Keratinocyte (primary cell): ENCODE results near the gene TRPV5. TPM values are rescaled to one million over a fixed set of nuclear protein-coding genes. Genes with fewer than 3 reads are reported as not detected.

Experiments used
- DNase-seq: peaks from one replicate; pipeline ENCODE4 v3.0.0-alpha.2; 2011; ENCODE audit warnings: low read depth, missing footprints, low spot score
- FAIRE-seq: peaks from 2 replicates; lab custom pipeline; 2011; peaks lifted over from hg19 to GRCh38; lab: Jason Lieb, UNC
- H2AFZ ChIP-seq: 2 replicates; pipeline ENCODE4 v1.6.0; 2012; ENCODE audit warnings: low read length, control low read depth, inconsistent platforms; ENCODE audit not compliant: control insufficient read depth
- H3K27ac ChIP-seq: 2 replicates; pipeline ENCODE4 v1.5.1; 2011; ENCODE audit warnings: low read length; ENCODE audit not compliant: control insufficient read depth, insufficient read depth
- H3K27me3 ChIP-seq: 3 replicates; pipeline ENCODE4 v1.6.0; 2011; ENCODE audit warnings: low read length; ENCODE audit not compliant: control insufficient read depth, insufficient read depth; ENCODE audit errors: extremely low read depth
- H3K36me3 ChIP-seq, 2 experiments: 2 replicates in 1 of 2; 3 replicates in 1 of 2; pipeline ENCODE4 v1.5.1; 2011; ENCODE audit warnings: low read length in 2 of 2, mild to moderate bottlenecking in 1 of 2; ENCODE audit not compliant: control insufficient read depth in 2 of 2, insufficient read depth in 2 of 2; ENCODE audit errors: extremely low read depth in 1 of 2
- H3K4me1 ChIP-seq: 3 replicates; pipeline ENCODE4 v1.5.1; 2011; ENCODE audit warnings: low read length; ENCODE audit not compliant: control insufficient read depth, insufficient read depth; ENCODE audit errors: extremely low read depth
- H3K4me2 ChIP-seq: 3 replicates; pipeline ENCODE4 v1.6.0; 2011; ENCODE audit warnings: low read depth, low read length; ENCODE audit not compliant: control insufficient read depth, insufficient read depth; ENCODE audit errors: extremely low read depth
- H3K4me3 ChIP-seq, 3 experiments: fragments of 200-600 bp in 1 of 3; sonication (generic) in 1 of 3; 2 replicates in 2 of 3; 3 replicates in 1 of 3; pipeline ENCODE4 v1.5.1; 2011 to 2016; ENCODE audit warnings: low read length in 3 of 3, mild to moderate bottlenecking in 3 of 3, control low read depth in 2 of 3, inconsistent platforms in 1 of 3, low read depth in 1 of 3, mixed read lengths in 1 of 3, mixed run types in 1 of 3, moderate library complexity in 1 of 3; ENCODE audit not compliant: control insufficient read depth in 2 of 3, insufficient read depth in 2 of 3; ENCODE audit errors: extremely low read depth in 1 of 3
- H3K79me2 ChIP-seq: 2 replicates; pipeline ENCODE4 v1.6.0; 2012; ENCODE audit warnings: low read length; ENCODE audit not compliant: control insufficient read depth, insufficient read depth
- H3K9ac ChIP-seq: 3 replicates; pipeline ENCODE4 v1.6.0; 2011; ENCODE audit warnings: low read length; ENCODE audit not compliant: control insufficient read depth, insufficient read depth; ENCODE audit errors: extremely low read depth
- H3K9me1 ChIP-seq: 3 replicates; pipeline ENCODE4 v1.6.0; 2011; ENCODE audit warnings: low read length; ENCODE audit not compliant: control insufficient read depth, insufficient read depth; ENCODE audit errors: extremely low read depth
- H3K9me3 ChIP-seq: 2 replicates; pipeline ENCODE4 v1.5.1; 2012; ENCODE audit warnings: low read depth, low read length; ENCODE audit not compliant: control insufficient read depth
- H4K20me1 ChIP-seq: 3 replicates; pipeline ENCODE4 v1.6.0; 2011; ENCODE audit warnings: low read length; ENCODE audit not compliant: control insufficient read depth, insufficient read depth; ENCODE audit errors: extremely low read depth
- EZH2 ChIP-seq: IDR thresholded peaks from one replicate; pipeline ENCODE4 v1.6.1; 2012; ENCODE audit warnings: inconsistent platforms, mild to moderate bottlenecking, low read length, moderate library complexity
- dilution Hi-C: fragments of 300-500 bp; cut with MboI; formaldehyde crosslinking; loops from one replicate; pipeline ENCODE4 v1.7.0; 2020; ENCODE audit warnings: low sequenced_read_pairs; ENCODE audit not compliant: extremely low pct_ligation_motif_present
- polyA plus RNA-seq, 5 experiments: library from polyadenylated mRNA; depleted of rRNA in 3 of 5; stranded (reverse) in 3 of 5; stranded (forward) in 1 of 5; unstranded in 1 of 5; fragments of >200 nt; gene quantifications; 1 replicate in 1 of 5; 2 replicates in 3 of 5; 3 replicates in 1 of 5; pipeline versions ENCODE4 v1.2.1 to v1.2.3, GENCODE V29; 2011 to 2012; ENCODE audit warnings: missing spikeins in 2 of 5, low read depth in 1 of 5, low replicate concordance in 1 of 5
- TF ChIP-seq, protein P1 (sequence below), 3 experiments: IDR thresholded peaks in 1 of 3; conservative IDR thresholded peaks in 1 of 3; optimal IDR thresholded peaks in 1 of 3; 2 replicates in 2 of 3; 3 replicates in 1 of 3; pipeline versions ENCODE3 to v1.5.1; 2011; ENCODE audit warnings: low read length in 3 of 3, mild to moderate bottlenecking in 3 of 3, moderate library complexity in 2 of 3, control low read depth in 1 of 3, inconsistent platforms in 1 of 3; ENCODE audit not compliant: insufficient read depth in 2 of 3; ENCODE audit errors: extremely low read depth in 1 of 3

TRPV5 gene
- polyA plus RNA-seq, 1 donor (not counting 4 experiments of a cell fraction or from before 2014, with no cell fraction given), result not detected

DNA sequence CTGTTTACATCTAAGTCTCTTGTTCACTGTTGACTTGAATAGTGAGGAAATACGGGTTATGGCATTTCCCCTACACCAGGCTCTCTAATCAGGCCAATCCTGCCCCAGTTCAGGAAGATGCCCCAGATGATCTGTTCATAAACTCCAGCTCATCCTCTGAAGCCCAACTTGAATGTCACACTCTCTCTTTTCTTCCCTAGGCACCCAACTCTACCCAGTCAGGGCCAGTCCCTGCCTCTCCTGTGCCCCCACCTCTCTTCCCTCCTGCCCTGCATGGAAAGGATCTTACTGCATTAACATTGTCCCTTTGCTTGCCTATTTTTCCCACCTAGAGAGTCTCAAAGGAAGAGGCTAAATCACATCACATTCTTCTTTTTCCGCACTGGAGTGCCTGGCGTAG is 37.4 kb downstream of the TRPV5 start:
- Histone ChIP-seq H3K4me3 (no peak overlapping the region), H2AFZ (no peak overlapping the region), H3K27ac (no peak overlapping the region), H3K36me3 (no peaks in the 10 kb centered on the region), H4K20me1 (no peaks in the 10 kb centered on the region), H3K4me1 (no peaks in the 10 kb centered on the region), H3K27me3 (peaks cover 9% of the 10 kb centered on the region), H3K79me2 (no peaks in the 10 kb centered on the region), H3K9me3 (no peaks in the 10 kb centered on the region), H3K9me1 (no peaks in the 10 kb centered on the region), H3K4me2 (no peak overlapping the region), H3K9ac (no peak overlapping the region)
- DNase-seq (no peak), FAIRE-seq (no peak)
- dilution Hi-C loops, result no loop called here
- TF ChIP-seq, protein P1, sequence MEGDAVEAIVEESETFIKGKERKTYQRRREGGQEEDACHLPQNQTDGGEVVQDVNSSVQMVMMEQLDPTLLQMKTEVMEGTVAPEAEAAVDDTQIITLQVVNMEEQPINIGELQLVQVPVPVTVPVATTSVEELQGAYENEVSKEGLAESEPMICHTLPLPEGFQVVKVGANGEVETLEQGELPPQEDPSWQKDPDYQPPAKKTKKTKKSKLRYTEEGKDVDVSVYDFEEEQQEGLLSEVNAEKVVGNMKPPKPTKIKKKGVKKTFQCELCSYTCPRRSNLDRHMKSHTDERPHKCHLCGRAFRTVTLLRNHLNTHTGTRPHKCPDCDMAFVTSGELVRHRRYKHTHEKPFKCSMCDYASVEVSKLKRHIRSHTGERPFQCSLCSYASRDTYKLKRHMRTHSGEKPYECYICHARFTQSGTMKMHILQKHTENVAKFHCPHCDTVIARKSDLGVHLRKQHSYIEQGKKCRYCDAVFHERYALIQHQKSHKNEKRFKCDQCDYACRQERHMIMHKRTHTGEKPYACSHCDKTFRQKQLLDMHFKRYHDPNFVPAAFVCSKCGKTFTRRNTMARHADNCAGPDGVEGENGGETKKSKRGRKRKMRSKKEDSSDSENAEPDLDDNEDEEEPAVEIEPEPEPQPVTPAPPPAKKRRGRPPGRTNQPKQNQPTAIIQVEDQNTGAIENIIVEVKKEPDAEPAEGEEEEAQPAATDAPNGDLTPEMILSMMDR (optimal IDR thresholded peaks at IDR 0.05 in 1 of 3, IDR thresholded peaks at IDR 0.05 in 1 of 3, conservative IDR thresholded peaks at IDR 0.05 in 1 of 3; ENCODE audit: extremely low read depth in 1 of 3, insufficient read depth in 2 of 3, low read length in 3 of 3), result no peak
- no peak for TF ChIP-seq EZH2

DNA sequence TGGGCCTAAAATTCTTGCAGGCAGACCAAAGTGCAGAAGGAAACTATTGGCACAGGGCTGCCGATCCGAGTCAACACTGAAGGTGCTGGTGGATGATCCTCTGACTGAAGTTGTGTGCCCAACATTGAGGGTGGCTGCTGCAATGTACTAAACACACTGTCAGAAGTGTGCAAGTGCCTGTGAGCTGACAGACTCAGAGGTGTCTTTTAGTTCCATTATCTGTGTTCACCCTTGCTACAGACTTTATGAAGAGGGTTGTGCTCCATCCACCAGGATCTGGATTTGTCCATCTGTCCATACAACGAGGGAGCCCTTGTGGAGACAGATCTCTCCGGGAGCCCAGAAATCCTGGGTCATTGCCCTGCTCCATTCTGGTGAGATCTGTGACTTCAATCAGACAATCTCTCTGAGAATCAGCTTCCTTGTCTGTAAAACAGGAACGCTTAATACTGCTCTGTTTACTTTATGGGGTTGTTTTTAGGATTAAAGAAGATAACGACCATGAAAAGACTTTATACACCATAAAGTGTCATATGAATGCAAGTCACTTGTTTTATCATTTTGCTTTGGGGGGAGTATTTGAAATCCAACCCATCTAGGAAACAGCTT is 38.5 kb downstream of the TRPV5 start:
- no peaks in the 10 kb centered on the region for H3K9me1 ChIP-seq
- DNase-seq, result no peak
- no peak overlapping the region for H3K4me2 ChIP-seq
- no peaks in the 10 kb centered on the region for H3K9me3 ChIP-seq
- no peak overlapping the region for H3K4me3 ChIP-seq
- TF ChIP-seq, protein P1 (optimal IDR thresholded peaks at IDR 0.05 in 1 of 3, IDR thresholded peaks at IDR 0.05 in 1 of 3, conservative IDR thresholded peaks at IDR 0.05 in 1 of 3; ENCODE audit: extremely low read depth in 1 of 3, insufficient read depth in 2 of 3, low read length in 3 of 3), result no peak
- no peak for TF ChIP-seq EZH2
- dilution Hi-C loops, result no loop called here
- no peaks in the 10 kb centered on the region for H3K79me2 ChIP-seq
- H3K9ac ChIP-seq, result no peak overlapping the region
- no peaks in the 10 kb centered on the region for H4K20me1 ChIP-seq
- peaks cover 9% of the 10 kb centered on the region for H3K27me3 ChIP-seq
- H2AFZ ChIP-seq, result no peak overlapping the region
- no peaks in the 10 kb centered on the region for H3K4me1 ChIP-seq
- no peak for FAIRE-seq
- no peaks in the 10 kb centered on the region for H3K36me3 ChIP-seq
- no peak overlapping the region for H3K27ac ChIP-seq
